Fibroblast of pulmonary artery (primary cell): ENCODE data around the gene PTPRN2.
"Not testable (repeated sequence)": the region's sequence is repeated elsewhere in the genome, so short reads cannot be mapped to it uniquely, and the experiment has no call there.

ENCODE experiments used
- DNase-seq: peaks from one replicate; pipeline ENCODE4 v3.0.0-alpha.2; 2010; ENCODE audit warnings: low read depth
- H3K4me3 ChIP-seq: replicated peaks from 2 replicates; pipeline ENCODE4 v1.5.1; 2011; ENCODE audit warnings: low read depth, mild to moderate bottlenecking, control low read depth, low read length, moderate library complexity
- TF ChIP-seq, protein P1 (sequence below): IDR thresholded peaks from 2 replicates; pipeline ENCODE4 v1.5.1; 2011; ENCODE audit warnings: mild to moderate bottlenecking, control low read depth, low read length, inconsistent platforms; ENCODE audit errors: missing control alignments

PTPRN2 gene

DNA sequence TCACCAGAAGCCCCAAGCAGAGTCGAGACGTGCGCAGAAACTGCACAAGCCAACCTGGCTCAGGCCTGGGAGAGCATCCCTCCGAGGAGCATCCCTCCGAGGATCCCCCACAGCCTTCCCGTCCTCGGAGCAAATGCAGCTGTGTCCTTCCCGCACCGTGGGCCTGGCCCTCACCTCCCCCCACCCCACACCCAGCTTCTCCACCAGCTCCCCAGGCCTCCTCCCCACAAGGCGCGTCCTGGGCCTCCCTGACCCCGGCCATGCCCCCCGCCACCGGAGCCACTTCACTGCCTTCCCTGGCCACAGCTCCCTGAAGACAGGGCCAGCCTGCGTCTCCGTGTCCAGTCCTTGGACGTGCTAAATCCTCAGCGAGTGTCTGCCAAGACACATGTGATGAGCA, 60.6 kb downstream of the PTPRN2 start:
- TF ChIP-seq, protein P1, sequence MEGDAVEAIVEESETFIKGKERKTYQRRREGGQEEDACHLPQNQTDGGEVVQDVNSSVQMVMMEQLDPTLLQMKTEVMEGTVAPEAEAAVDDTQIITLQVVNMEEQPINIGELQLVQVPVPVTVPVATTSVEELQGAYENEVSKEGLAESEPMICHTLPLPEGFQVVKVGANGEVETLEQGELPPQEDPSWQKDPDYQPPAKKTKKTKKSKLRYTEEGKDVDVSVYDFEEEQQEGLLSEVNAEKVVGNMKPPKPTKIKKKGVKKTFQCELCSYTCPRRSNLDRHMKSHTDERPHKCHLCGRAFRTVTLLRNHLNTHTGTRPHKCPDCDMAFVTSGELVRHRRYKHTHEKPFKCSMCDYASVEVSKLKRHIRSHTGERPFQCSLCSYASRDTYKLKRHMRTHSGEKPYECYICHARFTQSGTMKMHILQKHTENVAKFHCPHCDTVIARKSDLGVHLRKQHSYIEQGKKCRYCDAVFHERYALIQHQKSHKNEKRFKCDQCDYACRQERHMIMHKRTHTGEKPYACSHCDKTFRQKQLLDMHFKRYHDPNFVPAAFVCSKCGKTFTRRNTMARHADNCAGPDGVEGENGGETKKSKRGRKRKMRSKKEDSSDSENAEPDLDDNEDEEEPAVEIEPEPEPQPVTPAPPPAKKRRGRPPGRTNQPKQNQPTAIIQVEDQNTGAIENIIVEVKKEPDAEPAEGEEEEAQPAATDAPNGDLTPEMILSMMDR, result no peak
- DNase-seq, result no peak

DNA sequence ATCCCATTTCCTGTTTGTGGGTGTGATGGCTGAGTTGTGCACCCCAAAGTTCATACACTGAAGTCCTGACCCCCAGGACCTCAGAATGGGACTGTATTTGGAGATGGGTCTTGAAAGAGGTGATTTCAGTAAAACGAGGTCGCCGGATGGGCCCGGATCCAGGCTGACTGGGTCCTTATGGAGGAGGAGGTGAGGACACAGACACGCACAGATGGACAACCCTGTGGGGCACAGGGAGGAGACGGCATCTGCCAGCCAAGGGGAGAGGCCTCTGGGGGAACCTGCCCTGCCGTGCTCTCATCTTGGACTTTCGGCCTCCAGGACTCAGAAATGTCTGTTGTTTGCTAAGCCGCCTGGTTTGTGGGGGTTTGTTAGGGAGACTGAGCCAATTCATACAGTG, 61.1 kb downstream of the PTPRN2 start:
- DNase-seq, result no peak
- no peak overlapping the region for H3K4me3 ChIP-seq
- TF ChIP-seq, protein P1, result no peak

More for the DNA sequence above, 60.6 kb downstream of the PTPRN2 start:
- H3K4me3 ChIP-seq, result no peak overlapping the region

DNA sequence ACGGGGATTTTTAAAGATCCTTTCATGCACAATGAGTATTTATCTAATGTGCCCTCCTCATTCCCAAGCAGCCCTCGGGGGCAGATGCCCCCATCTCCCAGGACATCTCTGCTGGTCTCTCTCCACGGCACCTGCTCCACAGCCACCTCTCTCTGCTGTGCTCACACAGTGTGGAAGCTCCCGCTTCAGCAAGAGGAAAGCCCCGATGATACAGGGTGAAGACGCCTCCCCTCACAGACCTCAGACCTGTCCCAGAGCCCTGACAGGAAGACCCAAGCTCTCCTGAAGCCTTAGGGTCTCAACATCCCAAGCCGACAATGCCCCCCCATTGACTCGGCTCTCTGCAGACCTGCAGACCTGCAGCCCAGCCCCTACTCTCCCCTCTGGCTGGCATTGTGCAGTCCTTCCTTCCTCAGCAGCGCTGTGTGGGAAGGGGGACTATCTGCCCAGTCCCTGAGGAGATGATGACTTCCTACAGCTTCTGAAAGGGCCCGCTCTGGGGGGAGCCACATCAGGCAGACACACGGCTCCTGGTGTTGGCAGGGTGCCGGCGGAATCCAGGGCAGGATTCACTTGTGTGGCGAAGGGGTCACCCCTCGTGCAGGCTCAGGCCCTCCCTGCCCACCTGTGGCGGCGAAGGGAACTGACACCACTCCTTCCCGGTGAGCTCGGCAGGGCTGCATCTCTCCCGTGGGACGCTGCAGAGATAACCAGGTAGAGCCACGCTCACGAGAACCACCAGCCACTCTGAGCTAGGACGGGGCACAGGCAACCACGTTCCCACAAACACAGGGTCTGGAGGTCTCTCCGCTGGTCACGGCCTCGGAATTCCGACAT, 61.8 kb downstream of the PTPRN2 start:
- H3K4me3 ChIP-seq, result no peak overlapping the region
- TF ChIP-seq, protein P1, result no peak
- no peak for DNase-seq

DNA sequence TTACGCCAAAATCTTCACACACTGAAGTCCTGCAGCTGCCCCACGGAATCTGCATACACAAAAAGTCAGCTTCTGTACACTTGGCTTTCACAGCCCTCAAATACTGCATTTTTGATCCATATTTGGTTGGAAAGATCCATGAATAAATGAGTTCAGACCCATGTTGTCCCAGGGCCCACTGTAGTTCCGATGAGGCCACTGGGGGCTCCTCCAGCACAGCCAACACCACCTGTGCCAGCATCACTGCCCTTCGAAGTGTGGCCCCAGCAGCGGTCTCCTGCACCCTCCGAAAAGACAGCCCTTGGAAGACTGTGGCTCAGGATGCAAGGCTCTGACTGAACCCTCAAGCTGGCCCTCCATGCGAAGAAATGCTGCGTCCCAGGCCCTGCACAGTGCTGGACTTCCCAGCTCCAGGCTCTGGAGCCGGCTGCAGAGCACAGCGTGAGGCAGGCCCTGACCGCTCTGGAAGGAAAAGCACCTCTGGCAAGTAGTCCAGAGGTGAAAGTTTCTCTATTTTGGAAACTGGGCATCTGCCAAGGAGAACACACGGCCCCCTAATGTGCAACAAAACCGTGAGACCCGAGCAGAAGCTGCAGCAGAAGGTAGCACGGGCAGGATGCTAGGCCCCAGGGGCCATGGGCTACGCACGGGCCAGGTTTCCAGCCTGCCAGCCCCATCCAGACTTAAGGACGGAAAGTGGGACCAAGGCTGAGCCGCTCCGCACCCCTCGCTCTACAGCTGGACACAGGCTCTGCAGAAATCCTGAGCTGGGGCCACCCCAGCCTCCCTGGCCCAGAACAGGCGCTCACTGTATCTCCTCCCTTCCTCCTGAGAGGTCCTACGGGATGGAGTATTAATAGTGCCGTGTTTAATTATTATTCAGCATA, 62.6 kb downstream of the PTPRN2 start:
- no peak for DNase-seq
- TF ChIP-seq, protein P1, result no peak
- no peak overlapping the region for H3K4me3 ChIP-seq

DNA sequence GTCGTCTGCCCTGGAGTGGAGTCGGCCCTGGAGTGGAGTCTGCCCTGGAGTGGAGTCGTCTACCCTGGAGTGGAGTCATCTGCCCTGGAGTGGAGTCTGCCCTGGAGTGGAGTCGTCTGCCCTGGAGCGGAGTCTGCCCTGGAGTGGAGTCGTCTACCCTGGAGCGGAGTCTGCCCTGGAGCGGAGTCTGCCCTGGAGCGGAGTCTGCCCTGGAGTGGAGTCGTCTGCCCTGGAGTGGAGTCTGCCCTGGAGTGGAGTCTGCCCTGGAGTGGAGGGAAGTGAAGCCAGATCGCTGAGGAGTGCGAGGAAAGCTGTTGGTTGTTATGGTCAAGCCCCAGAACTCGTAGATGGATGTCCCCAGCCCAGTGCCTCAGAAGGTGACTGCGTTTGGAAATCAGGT, 63.3 kb downstream of the PTPRN2 start:
- DNase-seq, H3K4me3 ChIP-seq: not testable (repeated sequence)

DNA sequence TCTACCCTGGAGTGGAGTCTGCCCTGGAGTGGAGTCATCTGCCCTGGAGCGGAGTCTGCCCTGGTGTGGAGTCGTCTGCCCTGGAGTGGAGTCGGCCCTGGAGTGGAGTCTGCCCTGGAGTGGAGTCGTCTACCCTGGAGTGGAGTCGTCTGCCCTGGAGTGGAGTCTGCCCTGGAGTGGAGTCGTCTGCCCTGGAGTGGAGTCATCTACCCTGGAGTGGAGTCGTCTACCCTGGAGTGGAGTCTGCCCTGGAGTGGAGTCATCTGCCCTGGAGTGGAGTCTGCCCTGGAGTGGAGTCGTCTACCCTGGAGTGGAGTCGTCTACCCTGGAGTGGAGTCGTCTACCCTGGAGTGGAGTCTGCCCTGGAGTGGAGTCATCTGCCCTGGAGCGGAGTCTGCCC, 63.7 kb downstream of the PTPRN2 start:
- not testable (repeated sequence) for DNase-seq, H3K4me3 ChIP-seq

DNA sequence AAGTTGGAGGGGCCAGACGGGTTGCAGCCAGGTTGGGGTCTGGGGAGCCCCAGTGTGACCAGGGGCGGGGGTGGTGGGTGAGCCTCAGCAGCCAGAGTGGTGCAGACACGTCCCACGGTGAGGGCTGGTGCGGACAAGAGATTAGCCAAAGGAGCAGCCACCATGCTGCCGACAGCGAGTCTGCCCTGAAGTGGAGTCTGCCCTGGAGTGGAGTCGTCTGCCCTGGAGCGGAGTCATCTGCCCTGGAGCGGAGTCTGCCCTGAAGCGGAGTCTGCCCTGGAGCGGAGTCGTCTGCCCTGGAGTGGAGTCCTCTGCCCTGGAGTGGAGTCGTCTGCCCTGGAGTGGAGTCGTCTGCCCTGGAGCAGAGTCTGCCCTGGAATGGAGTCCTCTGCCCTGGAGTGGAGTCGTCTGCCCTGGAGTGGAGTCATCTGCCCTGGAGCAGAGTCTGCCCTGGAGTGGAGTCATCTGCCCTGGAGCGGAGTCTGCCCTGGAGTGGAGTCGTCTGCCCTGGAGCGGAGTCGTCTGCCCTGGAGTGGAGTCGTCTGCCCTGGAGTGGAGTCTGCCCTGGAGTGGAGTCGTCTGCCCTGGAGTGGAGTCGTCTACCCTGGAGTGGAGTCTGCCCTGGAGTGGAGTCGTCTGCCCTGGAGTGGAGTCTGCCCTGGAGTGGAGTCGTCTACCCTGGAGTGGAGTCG, 64.3 kb downstream of the PTPRN2 start:
- H3K4me3 ChIP-seq, DNase-seq: not testable (repeated sequence)

DNA sequence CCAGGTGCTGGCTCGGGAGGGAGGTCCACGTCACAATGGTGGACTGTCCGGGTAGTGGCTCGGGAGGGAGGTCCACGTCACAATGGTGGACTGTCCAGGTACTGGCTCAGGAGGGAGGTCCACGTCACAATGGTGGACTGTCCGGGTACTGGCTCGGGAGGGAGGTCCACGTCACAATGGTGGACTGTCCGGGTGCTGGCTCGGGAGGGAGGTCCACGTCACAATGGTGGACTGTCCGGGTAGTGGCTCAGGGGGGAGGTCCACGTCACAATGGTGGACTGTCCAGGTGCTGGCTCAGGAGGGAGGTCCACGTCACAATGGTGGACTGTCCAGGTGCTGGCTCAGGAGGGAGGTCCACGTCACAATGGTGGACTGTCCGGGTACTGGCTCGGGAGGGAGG, 65.8 kb downstream of the PTPRN2 start:
- not testable (repeated sequence) for DNase-seq, H3K4me3 ChIP-seq

DNA sequence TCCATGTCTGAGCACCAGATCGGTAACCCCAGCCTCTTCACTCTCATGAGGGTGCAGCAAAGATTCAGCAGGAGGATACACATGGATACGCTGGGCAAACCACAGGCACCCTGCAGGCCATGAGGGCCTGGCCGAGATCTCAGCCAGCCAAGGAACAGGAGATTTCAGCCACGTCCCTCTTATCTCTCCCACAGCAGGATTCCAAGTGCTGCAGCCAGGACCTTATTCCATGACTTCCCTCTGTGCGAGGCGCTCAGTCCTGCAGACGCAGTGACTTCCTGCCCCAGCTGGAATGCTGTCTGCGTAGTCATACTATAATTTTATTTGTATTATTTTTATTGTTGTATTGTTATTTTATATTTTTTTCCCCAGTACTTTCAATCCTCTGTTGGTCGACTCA, 66.8 kb downstream of the PTPRN2 start:
- TF ChIP-seq, protein P1, result no peak
- no peak for DNase-seq
- H3K4me3 ChIP-seq, result no peak overlapping the region
